Upper lobe of left lung (tissue), 6 donors: ENCODE data around the gene C2orf74. TPM values are rescaled to one million over a fixed set of nuclear protein-coding genes. Genes with fewer than 3 reads are reported as not detected.

Source experiments
- ATAC-seq, 2 donors: fragments of 200-7000 bp; cut with Tn5 transposase; one replicate each; pipeline ENCODE4 v1.9.1; 2022; ENCODE audit warnings: mild to moderate bottlenecking in 2 of 2, moderate library complexity in 2 of 2; ENCODE audit not compliant: low FRiP score in 2 of 2
- DNase-seq, 2 donors: peaks; one replicate each; pipeline ENCODE4 v3.0.0-alpha.2; 2019 to 2020
- H3K27ac ChIP-seq, 4 donors: fragments of 200-600 bp; sonication (generic); one replicate each; pipeline ENCODE4 v1.5.1; 2016 to 2019
- H3K27me3 ChIP-seq, 4 donors: fragments of 200-600 bp; sonication (generic); one replicate each; pipeline ENCODE4 v1.5.1; 2017 to 2019
- H3K36me3 ChIP-seq, 4 donors: fragments of 200-600 bp; sonication (generic); one replicate each; pipeline ENCODE4 v1.5.1; 2016 to 2019
- H3K4me1 ChIP-seq, 4 donors: fragments of 200-600 bp; sonication (generic); one replicate each; pipeline ENCODE4 v1.5.1; 2018 to 2019
- H3K4me3 ChIP-seq, 4 donors: fragments of 200-600 bp; sonication (generic); one replicate each; pipeline ENCODE4 v1.5.1; 2017 to 2019; ENCODE audit warnings: mild to moderate bottlenecking in 2 of 4, moderate library complexity in 1 of 4
- H3K9me3 ChIP-seq, 4 donors: fragments of 200-600 bp; sonication (generic); one replicate each; pipeline ENCODE4 v1.5.1; 2018 to 2019
- CTCF ChIP-seq, 6 experiments: fragments of 450-650 bp in 4 of 6; fragments of 200-600 bp in 2 of 6; sonication (generic) in 2 of 6; IDR thresholded peaks; one replicate each; pipeline ENCODE4 v1.5.1; 2016 to 2019; ENCODE audit warnings: antibody characterized with exemption in 6 of 6
- EP300 ChIP-seq, 4 donors: sonication (generic); formaldehyde crosslinking; IDR thresholded peaks; one replicate each; pipeline ENCODE4 v1.5.1; 2017; ENCODE audit warnings: antibody characterized with exemption in 4 of 4, control low read depth in 2 of 4
- POLR2A ChIP-seq, 4 donors: fragments of 450-650 bp; IDR thresholded peaks; one replicate each; pipeline ENCODE4 v1.5.1; 2016 to 2017; ENCODE audit warnings: antibody characterized with exemption in 4 of 4, mild to moderate bottlenecking in 2 of 4
- POLR2AphosphoS5 ChIP-seq, 2 donors: sonication (generic); formaldehyde crosslinking; IDR thresholded peaks; one replicate each; pipeline ENCODE4 v1.5.1; 2017; ENCODE audit warnings: antibody characterized with exemption in 2 of 2
- WGBS, 2 donors: methylation state at CpG; one replicate each; pipeline ENCODE4 v1.1.5; 2017 to 2018; 5-methylcytosine and 5-hydroxymethylcytosine counted together
- total RNA-seq, 6 donors: library from RNA; depleted of rRNA in 4 of 6; stranded (reverse); fragments of >200 nt in 4 of 6; gene quantifications; one replicate each; pipeline versions ENCODE4 v1.1.0 to v1.2.1, GENCODE V29; 2016 to 2021
- donor health status: DM: no; HTN: no; CAD: no; lungs with moderate emphysema.
- donor health status: DM: no; HTN: yes; CAD: no; lungs with severe emphysema.

Gene C2orf74
- total RNA-seq, 6 donors from 2014 or later: 11.9 to 20.7 (median 16.6) TPM

GRCh38 chr2:61210332-61210981 is 48.5 kb downstream of the C2orf74 start:
- peak in 1 of 2 donors; percentile 61 for ATAC-seq
- WGBS, 2 donors: 89 to 93% methylated on average over 5 of the region's 5 CpGs
- no peak overlapping the region for H3K27ac ChIP-seq
- DNase-seq: no peak
- H3K9me3 ChIP-seq: no peaks in the 10 kb centered on the region
- H3K4me3 ChIP-seq: no peak overlapping the region
- H3K4me1 ChIP-seq: no peaks in the 10 kb centered on the region
- no peak for TF ChIP-seq EP300 (IDR thresholded peaks at IDR 0.05)
- TF ChIP-seq CTCF (IDR thresholded peaks at IDR 0.05): no peak
- no peak for TF ChIP-seq POLR2A (IDR thresholded peaks at IDR 0.05)
- no peak for TF ChIP-seq POLR2AphosphoS5 (IDR thresholded peaks at IDR 0.05)
- peaks cover 23 to 84% (median 23%) of the 10 kb centered on the region in 4 donors for H3K36me3 ChIP-seq
- H3K27me3 ChIP-seq: no peaks in the 10 kb centered on the region

DNA sequence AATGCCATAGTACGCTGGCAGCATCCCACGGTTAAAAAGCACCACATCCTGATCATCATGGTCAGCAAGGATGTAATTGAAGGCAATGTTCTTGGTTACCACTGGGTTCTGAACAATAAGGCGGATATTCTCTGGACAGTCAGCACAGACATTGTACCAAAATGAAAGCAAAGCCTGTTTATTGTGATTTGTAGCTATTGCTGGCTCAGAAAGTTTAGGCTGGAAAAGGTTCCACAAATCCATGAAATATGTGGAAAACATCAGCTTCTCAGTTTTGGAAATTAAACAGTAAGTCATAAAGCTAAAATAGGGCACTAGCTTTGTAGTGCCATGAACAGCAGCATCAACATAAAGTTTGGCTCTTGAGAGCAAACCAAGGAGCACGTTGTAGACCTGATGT is 52.2 kb downstream of the C2orf74 start:
- Histone ChIP-seq H3K9me3 (no peaks in the 10 kb centered on the region), H3K36me3 (peaks cover 5 to 69% (median 12%) of the 10 kb centered on the region in 4 donors), H3K4me1 (no peaks in the 10 kb centered on the region), H3K27ac (no peak overlapping the region), H3K27me3 (no peaks in the 10 kb centered on the region), H3K4me3 (no peak overlapping the region)
- DNase-seq (no peak), ATAC-seq (no peak)
- no peak for TF ChIP-seq POLR2A (IDR thresholded peaks at IDR 0.05)
- TF ChIP-seq POLR2AphosphoS5 (IDR thresholded peaks at IDR 0.05): no peak
- WGBS, 2 donors: 87 to 96% methylated on average over 4 of the region's 4 CpGs

Other genes with a start within 250 kb of the C2orf74 start
- gene PEX13, start 144.5 kb upstream of the C2orf74 start, total RNA-seq: 10 to 100 TPM; 10.7 to 42.8 (median 28.6) TPM
- 10 to 100 TPM in 3 of 6 donors, 1 to 10 TPM in 3; 6.1 to 28.3 (median 10.3) TPM for gene PUS10, start 143.9 kb upstream of the C2orf74 start, total RNA-seq
- gene SANBR, start 96.3 kb upstream of the C2orf74 start, total RNA-seq: 10 to 100 TPM in 3 of 6 donors, 1 to 10 TPM in 3; 7.3 to 40.3 (median 9.0) TPM